ENCODE data around the gene LHPP. TPM values are rescaled to one million over a fixed set of nuclear protein-coding genes. Genes with fewer than 3 reads are reported as not detected.

LHPP gene
- total RNA-seq, 1 donor from 2014 or later, result 15.3 TPM

- Mint-ChIP-seq H3K4me1 (ENCODE audit: low read depth) (peaks cover 13% of the 10 kb centered on the region), H3K27me3 (ENCODE audit: low read depth) (no peaks in the 10 kb centered on the region), H3K9me3 (ENCODE audit: low read depth) (no peaks in the 10 kb centered on the region), H3K27ac (ENCODE audit: unreplicated experiment) (no peak overlapping the region), H3K36me3 (ENCODE audit: low read depth) (peaks cover 1% of the 10 kb centered on the region), H3K4me3 (ENCODE audit: unreplicated experiment) (no peak overlapping the region)
- DNase-seq (ENCODE audit: low spot score), result peak; percentile 61
- no peak for TF ChIP-seq CTCF (IDR thresholded peaks at IDR 0.05)
Observed at GRCh38 chr10:124521429-124521871, 59.8 kb downstream of the LHPP start.

GRCh38 chr10:124522131-124522932 is 60.7 kb downstream of the LHPP start:
- Mint-ChIP-seq H3K4me1 (ENCODE audit: low read depth) (peaks cover 13% of the 10 kb centered on the region), H3K27me3 (ENCODE audit: low read depth) (no peaks in the 10 kb centered on the region), H3K36me3 (ENCODE audit: low read depth) (peaks cover 1% of the 10 kb centered on the region), H3K4me3 (ENCODE audit: unreplicated experiment) (no peak overlapping the region), H3K27ac (ENCODE audit: unreplicated experiment) (no peak overlapping the region), H3K9me3 (ENCODE audit: low read depth) (no peaks in the 10 kb centered on the region)
- no peak for TF ChIP-seq CTCF (IDR thresholded peaks at IDR 0.05)
- DNase-seq (ENCODE audit: low spot score), result peak; percentile 70

- peak; percentile 86 for DNase-seq (ENCODE audit: low spot score)
- no peak for TF ChIP-seq CTCF (IDR thresholded peaks at IDR 0.05)
- peaks cover 13% of the 10 kb centered on the region for H3K4me1 Mint-ChIP-seq (ENCODE audit: low read depth)
- peak overlapping the region; percentile 50 for H3K4me3 Mint-ChIP-seq (ENCODE audit: unreplicated experiment)
- H3K36me3 Mint-ChIP-seq (ENCODE audit: low read depth), result peaks cover 1% of the 10 kb centered on the region
- H3K9me3 Mint-ChIP-seq (ENCODE audit: low read depth), result no peaks in the 10 kb centered on the region
- H3K27ac Mint-ChIP-seq (ENCODE audit: unreplicated experiment), result peak overlapping the region; percentile 54
- no peaks in the 10 kb centered on the region for H3K27me3 Mint-ChIP-seq (ENCODE audit: low read depth)
Observed at GRCh38 chr10:124522933-124523871, 61.6 kb downstream of the LHPP start.

GRCh38 chr10:124523901-124524300 is 62.3 kb downstream of the LHPP start:
- peak overlapping the region; percentile 54 for H3K27ac Mint-ChIP-seq (ENCODE audit: unreplicated experiment)
- no peak for TF ChIP-seq CTCF (IDR thresholded peaks at IDR 0.05)
- no peaks in the 10 kb centered on the region for H3K36me3 Mint-ChIP-seq (ENCODE audit: low read depth)
- peaks cover 13% of the 10 kb centered on the region for H3K4me1 Mint-ChIP-seq (ENCODE audit: low read depth)
- DNase-seq (ENCODE audit: low spot score), result no peak
- no peak overlapping the region for H3K4me3 Mint-ChIP-seq (ENCODE audit: unreplicated experiment)
- no peaks in the 10 kb centered on the region for H3K27me3 Mint-ChIP-seq (ENCODE audit: low read depth)
- H3K9me3 Mint-ChIP-seq (ENCODE audit: low read depth), result no peaks in the 10 kb centered on the region

GRCh38 chr10:124524991-124525653 is 63.5 kb downstream of the LHPP start:
- H3K4me3 Mint-ChIP-seq (ENCODE audit: unreplicated experiment), result no peak overlapping the region

More at GRCh38 chr10:124524991-124525653, 63.5 kb downstream of the LHPP start:
- DNase-seq (ENCODE audit: low spot score), result peak; percentile 92
- no peaks in the 10 kb centered on the region for H3K27me3 Mint-ChIP-seq (ENCODE audit: low read depth)
- H3K4me1 Mint-ChIP-seq (ENCODE audit: low read depth), result peaks cover 13% of the 10 kb centered on the region
- TF ChIP-seq CTCF (IDR thresholded peaks at IDR 0.05), result no peak
- H3K9me3 Mint-ChIP-seq (ENCODE audit: low read depth), result no peaks in the 10 kb centered on the region
- no peak overlapping the region for H3K27ac Mint-ChIP-seq (ENCODE audit: unreplicated experiment)
- H3K36me3 Mint-ChIP-seq (ENCODE audit: low read depth), result no peaks in the 10 kb centered on the region
